Measurements from ENCODE around the gene CD48.

Gene CD48

GRCh38 chr1:160711602-160712311 is at the start of gene CD48:
Gene CD48 (minus strand): TSS chr1:160711822. CDS start chr1:160711763, 59 bp downstream.
- no peak for TF ChIP-seq ZNF274 (IDR thresholded peaks at IDR 0.05; ENCODE audit: low read depth, low read length)
- peak within 1 kb of the TSS; percentile 98 for H3K4me3 ChIP-seq (ENCODE audit: low read length)

- H3K4me3 ChIP-seq (ENCODE audit: low read length): no peak overlapping the region
- no peak for TF ChIP-seq ZNF274 (IDR thresholded peaks at IDR 0.05; ENCODE audit: low read depth, low read length)
Observed at GRCh38 chr1:160761046-160761445, 49.4 kb upstream of the CD48 start.

GRCh38 chr1:160759740-160760139 is 48.1 kb upstream of the CD48 start:
- H3K4me3 ChIP-seq (ENCODE audit: low read length): no peak overlapping the region
- no peak for TF ChIP-seq ZNF274 (IDR thresholded peaks at IDR 0.05; ENCODE audit: low read depth, low read length)

DNA sequence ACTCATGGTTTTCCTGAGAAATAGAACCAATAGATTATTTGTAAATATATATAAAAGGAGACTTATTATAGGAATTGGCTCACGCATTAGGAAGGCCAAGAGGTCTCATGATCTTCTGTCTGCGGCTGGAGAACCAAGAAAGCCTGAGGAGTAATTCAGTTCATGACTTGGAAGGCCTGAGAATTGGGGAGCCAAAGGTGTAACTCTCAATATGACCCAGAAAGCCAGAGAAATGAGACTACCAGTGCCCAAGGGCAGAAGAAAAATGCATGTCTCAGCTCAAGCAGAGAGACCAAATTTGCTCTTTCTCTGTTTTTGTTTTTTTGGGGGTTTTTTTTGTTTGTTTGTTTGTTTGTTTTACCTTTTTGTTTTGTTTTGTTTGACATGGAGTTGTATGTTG is 46.9 kb upstream of the CD48 start:
- no peak for TF ChIP-seq ZNF274 (IDR thresholded peaks at IDR 0.05; ENCODE audit: low read depth, low read length)
- H3K4me3 ChIP-seq (ENCODE audit: low read length): no peak overlapping the region

- TF ChIP-seq ZNF274 (IDR thresholded peaks at IDR 0.05; ENCODE audit: low read depth, low read length): no peak
- H3K4me3 ChIP-seq (ENCODE audit: low read length): no peak overlapping the region
Observed at GRCh38 chr1:160756849-160757201, 45.2 kb upstream of the CD48 start.

GRCh38 chr1:160755911-160756848 is 44.6 kb upstream of the CD48 start:
- H3K4me3 ChIP-seq (ENCODE audit: low read length): no peak overlapping the region
- TF ChIP-seq ZNF274 (IDR thresholded peaks at IDR 0.05; ENCODE audit: low read depth, low read length): no peak

- no peak for TF ChIP-seq ZNF274 (IDR thresholded peaks at IDR 0.05; ENCODE audit: low read depth, low read length)
- no peak overlapping the region for H3K4me3 ChIP-seq (ENCODE audit: low read length)
Observed at GRCh38 chr1:160755461-160755860, 43.8 kb upstream of the CD48 start.

DNA sequence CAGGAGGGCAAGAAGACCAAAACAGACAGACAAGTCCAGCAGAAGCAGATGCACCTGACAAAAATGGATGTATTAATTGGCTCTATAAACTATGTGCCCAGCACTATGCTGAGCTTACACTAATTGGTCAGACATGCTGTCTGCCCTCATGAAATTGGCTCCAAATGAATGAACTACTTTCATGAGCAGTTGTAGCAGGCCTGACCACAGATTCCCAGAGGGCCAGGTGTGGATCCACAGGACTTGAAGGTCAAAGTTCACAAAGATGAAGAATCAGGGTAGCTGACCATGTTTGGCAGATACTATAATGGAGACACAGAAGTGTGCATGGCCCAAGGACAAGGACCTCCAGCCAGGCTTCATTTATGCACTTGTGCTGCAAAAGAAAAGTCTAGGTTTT is 42.0 kb upstream of the CD48 start:
- no peak overlapping the region for H3K4me3 ChIP-seq (ENCODE audit: low read length)
- no peak for TF ChIP-seq ZNF274 (IDR thresholded peaks at IDR 0.05; ENCODE audit: low read depth, low read length)

DNA sequence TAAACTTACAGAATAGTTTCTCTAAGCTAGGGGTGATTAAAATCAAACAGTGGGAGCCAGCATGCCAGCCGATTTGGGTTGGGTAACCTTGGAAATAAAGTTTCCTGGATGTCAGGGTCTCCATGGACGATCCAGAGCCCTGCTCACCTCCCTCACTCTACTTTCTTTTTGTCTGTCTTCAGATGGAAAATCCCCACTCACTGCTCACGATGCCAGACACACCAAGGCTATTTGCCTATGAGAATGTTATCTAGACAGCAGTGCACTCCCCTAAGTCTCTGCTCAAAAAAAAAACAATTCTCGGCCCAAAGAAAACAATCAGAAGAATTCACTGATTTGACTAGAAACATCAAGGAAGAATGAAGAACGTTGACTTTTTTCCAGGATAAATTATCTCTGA is 41.3 kb upstream of the CD48 start:
- no peak overlapping the region for H3K4me3 ChIP-seq (ENCODE audit: low read length)
- no peak for TF ChIP-seq ZNF274 (IDR thresholded peaks at IDR 0.05; ENCODE audit: low read depth, low read length)

DNA sequence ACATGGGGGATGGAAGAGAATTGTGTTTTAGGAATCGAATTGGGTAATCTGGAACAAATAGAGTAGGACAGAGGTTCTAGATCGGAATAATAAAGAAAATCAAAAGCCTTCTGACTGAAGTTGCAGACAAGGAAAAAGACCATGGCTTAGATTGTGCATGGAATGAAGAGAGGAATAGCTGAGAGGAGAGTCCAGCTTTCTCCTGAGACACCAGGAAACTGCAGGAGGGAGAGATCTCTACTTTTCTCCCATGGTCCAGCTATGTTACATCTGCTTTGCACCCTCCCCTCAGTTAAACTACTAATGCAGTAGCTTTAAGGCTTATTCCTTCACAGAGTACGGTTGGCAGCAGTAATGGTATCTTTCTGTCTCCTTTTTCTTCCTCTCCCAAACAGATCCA is 40.8 kb upstream of the CD48 start:
- no peak overlapping the region for H3K4me3 ChIP-seq (ENCODE audit: low read length)
- no peak for TF ChIP-seq ZNF274 (IDR thresholded peaks at IDR 0.05; ENCODE audit: low read depth, low read length)

DNA sequence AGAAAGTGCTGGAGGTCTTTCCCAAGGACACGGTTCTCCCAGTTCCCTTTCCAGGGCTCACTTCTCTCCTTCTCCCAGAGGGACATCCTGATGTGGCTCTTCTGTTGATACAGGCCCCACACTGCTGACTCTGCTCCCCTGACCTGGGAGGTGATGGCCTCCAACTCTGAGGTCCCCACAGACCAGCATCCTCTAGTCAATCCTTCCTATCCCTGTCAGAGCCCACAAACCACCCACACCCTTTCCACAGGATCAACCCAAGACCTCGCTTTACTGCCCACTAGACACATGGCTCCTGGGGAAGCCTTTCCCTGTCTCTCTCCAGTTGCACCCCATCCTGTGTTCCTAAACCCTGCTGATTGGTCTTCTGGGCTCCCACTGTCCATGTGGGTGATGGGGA is 39.0 kb upstream of the CD48 start:
- no peak for TF ChIP-seq ZNF274 (IDR thresholded peaks at IDR 0.05; ENCODE audit: low read depth, low read length)
- H3K4me3 ChIP-seq (ENCODE audit: low read length): no peak overlapping the region

DNA sequence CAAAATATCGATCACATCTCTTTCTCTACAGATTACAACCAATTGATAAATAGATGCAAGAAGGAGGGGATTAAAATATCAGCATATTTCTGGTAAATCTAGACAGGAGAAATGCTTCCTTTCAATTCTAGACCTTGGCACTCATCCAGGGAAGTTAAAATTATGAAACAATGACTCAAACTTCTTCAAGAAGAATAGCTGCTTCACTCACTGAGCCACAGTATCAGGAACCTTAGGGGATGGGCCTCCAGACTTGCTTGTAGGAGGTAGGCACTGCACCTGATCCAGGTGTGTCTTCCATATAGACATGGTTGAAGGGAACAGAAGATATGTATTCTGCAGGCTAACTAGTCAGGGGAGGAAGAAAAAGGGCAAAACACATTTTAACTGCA is 37.3 kb upstream of the CD48 start:
- H3K4me3 ChIP-seq (ENCODE audit: low read length): no peak overlapping the region
- no peak for TF ChIP-seq ZNF274 (IDR thresholded peaks at IDR 0.05; ENCODE audit: low read depth, low read length)

DNA sequence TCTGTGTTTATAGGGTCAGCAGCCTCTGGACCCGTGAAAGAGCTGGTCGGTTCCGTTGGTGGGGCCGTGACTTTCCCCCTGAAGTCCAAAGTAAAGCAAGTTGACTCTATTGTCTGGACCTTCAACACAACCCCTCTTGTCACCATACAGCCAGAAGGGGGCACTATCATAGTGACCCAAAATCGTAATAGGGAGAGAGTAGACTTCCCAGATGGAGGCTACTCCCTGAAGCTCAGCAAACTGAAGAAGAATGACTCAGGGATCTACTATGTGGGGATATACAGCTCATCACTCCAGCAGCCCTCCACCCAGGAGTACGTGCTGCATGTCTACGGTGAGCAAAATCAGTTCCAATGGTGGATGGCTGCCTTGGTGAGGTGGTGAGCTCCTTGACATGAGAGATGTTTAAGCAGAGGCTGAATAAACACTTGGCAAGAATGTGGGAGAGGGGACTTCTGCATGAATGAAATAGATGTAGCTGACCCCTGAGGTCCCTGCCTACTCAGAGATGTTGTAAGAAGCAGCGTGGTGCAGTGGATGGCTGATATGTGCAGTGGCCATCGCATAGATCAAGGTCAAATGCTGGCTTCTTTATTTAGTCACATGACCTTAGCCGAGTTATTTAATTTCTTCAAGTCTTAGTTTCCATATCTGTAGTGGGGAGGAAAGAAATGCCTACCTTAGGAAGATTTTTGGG is 36.7 kb upstream of the CD48 start:
- H3K4me3 ChIP-seq (ENCODE audit: low read length): no peak overlapping the region
- TF ChIP-seq ZNF274 (IDR thresholded peaks at IDR 0.05; ENCODE audit: low read depth, low read length): no peak

DNA sequence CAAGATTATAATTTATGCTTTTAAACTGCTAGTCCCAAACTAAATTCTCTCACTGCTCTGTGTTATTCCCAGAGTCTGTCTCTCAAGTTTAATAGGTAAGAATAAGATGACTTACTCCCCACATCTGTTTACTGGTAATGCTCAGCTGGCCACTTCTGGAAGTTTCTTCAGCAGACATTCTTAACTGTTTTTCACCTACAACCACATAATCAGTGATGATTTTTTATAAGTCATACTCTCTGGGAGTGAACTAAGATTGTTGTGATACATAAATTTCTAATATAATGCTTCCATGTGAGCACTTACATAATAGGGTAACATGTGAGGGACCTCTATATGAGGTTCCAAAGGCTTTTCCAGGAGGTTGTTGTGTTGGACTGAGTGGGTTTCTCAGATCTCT is 36.1 kb upstream of the CD48 start:
- no peak for TF ChIP-seq ZNF274 (IDR thresholded peaks at IDR 0.05; ENCODE audit: low read depth, low read length)
- no peak overlapping the region for H3K4me3 ChIP-seq (ENCODE audit: low read length)
